ENCODE results near the gene CUL2.

DNA sequence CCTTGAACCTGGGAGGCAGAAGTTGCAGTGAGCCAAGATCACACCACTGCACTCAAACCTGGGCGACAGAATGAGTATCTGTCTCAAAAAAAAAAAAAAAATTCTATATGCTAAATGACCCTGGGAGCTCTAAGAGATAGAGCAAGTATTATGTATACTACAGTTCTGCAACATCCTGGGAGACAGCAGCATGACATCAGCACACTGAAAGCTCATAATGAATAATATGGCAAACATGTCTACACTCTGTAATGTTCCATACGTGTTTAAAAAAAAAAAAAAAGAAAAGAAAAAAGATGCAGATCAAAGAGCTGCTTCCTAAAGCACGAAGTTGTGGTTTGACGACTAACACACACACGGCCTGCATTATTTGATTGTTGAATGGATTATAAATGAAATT lies 72.5 kb downstream of the CUL2 start:
- TF ChIP-seq GATA2 (IDR thresholded peaks at IDR 0.05; ENCODE audit: low read depth, low read length): no peak
- TF ChIP-seq GATA3 (IDR thresholded peaks at IDR 0.05; ENCODE audit: low read depth, low read length): no peak

Measured in SH-SY5Y (cell line).